Measurements from ENCODE around the gene RAB11FIP3. TPM values are rescaled to one million over a fixed set of nuclear protein-coding genes. Genes with fewer than 3 reads are reported as not detected.

The RAB11FIP3 gene
- total and polyA plus RNA-seq, 9 of the 15 experiments (the other 6 are each of a cell fraction or from before 2014, with no cell fraction given): 0.46 to 13.1 (median 4.3) TPM

DNA sequence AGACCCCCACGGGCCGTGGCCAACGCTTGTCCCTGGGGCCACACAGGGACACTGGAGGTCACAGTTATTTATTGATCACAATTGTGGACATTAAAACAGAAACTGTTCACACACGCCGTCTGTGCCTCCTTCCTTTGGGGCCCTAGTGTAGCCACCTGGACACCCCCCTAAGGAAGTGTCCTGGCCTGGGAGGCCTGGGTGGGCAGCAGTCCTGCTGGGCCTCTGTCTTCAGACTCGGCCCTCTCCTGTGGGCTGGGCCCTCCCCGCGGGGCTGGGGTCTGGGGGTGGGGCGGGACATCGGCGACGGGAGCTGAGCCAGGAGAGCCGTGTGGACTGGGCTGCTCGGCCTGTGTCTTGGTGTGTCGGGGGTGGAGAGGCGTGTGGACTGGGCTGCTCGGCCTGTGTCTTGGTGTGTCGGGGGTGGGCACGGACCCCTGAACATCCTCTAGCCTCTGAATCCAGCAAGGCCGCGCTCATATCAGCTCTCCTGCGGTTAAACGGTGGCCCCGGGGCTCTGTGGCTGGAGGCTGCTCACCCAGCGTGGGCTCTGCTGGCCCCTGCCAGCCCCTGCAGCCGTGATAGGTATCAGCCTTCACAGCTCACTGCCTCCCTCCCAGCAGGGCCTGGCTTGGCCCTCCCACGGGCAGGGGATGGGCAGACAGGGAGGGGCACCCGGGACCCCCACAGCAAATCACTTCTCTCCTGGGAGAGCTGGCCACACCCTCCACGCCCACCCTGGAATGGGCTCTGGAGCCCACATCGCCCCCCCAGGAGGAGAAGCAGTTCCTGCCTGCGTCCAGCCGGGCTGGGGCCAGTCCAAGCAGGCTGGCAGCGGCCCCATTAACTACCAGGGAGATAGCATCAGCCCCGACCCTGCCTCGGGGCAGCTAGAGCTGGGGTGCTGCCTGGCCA is 140.2 kb downstream of the RAB11FIP3 start (continued):
- TF ChIP-seq, protein P1, sequence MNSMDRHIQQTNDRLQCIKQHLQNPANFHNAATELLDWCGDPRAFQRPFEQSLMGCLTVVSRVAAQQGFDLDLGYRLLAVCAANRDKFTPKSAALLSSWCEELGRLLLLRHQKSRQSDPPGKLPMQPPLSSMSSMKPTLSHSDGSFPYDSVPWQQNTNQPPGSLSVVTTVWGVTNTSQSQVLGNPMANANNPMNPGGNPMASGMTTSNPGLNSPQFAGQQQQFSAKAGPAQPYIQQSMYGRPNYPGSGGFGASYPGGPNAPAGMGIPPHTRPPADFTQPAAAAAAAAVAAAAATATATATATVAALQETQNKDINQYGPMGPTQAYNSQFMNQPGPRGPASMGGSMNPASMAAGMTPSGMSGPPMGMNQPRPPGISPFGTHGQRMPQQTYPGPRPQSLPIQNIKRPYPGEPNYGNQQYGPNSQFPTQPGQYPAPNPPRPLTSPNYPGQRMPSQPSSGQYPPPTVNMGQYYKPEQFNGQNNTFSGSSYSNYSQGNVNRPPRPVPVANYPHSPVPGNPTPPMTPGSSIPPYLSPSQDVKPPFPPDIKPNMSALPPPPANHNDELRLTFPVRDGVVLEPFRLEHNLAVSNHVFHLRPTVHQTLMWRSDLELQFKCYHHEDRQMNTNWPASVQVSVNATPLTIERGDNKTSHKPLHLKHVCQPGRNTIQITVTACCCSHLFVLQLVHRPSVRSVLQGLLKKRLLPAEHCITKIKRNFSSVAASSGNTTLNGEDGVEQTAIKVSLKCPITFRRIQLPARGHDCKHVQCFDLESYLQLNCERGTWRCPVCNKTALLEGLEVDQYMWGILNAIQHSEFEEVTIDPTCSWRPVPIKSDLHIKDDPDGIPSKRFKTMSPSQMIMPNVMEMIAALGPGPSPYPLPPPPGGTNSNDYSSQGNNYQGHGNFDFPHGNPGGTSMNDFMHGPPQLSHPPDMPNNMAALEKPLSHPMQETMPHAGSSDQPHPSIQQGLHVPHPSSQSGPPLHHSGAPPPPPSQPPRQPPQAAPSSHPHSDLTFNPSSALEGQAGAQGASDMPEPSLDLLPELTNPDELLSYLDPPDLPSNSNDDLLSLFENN (IDR thresholded peaks at IDR 0.05; ENCODE audit: low read depth in 2 of 2, low read length in 2 of 2): no peak
- TF ChIP-seq NONO (IDR thresholded peaks at IDR 0.05; ENCODE audit: low read depth in 2 of 2, low read length in 1 of 2): no peak
- TF ChIP-seq, protein P2, sequence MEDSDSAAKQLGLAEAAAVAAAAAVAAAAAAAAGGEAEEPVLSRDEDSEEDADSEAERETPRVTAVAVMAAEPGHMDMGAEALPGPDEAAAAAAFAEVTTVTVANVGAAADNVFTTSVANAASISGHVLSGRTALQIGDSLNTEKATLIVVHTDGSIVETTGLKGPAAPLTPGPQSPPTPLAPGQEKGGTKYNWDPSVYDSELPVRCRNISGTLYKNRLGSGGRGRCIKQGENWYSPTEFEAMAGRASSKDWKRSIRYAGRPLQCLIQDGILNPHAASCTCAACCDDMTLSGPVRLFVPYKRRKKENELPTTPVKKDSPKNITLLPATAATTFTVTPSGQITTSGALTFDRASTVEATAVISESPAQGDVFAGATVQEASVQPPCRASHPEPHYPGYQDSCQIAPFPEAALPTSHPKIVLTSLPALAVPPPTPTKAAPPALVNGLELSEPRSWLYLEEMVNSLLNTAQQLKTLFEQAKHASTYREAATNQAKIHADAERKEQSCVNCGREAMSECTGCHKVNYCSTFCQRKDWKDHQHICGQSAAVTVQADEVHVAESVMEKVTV (CRISPR knock-in tag; IDR thresholded peaks at IDR 0.05): no peak
- TF ChIP-seq CBFA2T3 (IDR thresholded peaks at IDR 0.05): no peak
- TF ChIP-seq ZNF143 (CRISPR knock-in tag; IDR thresholded peaks at IDR 0.05): no peak
- TF ChIP-seq, protein P3, sequence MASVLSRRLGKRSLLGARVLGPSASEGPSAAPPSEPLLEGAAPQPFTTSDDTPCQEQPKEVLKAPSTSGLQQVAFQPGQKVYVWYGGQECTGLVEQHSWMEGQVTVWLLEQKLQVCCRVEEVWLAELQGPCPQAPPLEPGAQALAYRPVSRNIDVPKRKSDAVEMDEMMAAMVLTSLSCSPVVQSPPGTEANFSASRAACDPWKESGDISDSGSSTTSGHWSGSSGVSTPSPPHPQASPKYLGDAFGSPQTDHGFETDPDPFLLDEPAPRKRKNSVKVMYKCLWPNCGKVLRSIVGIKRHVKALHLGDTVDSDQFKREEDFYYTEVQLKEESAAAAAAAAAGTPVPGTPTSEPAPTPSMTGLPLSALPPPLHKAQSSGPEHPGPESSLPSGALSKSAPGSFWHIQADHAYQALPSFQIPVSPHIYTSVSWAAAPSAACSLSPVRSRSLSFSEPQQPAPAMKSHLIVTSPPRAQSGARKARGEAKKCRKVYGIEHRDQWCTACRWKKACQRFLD (CRISPR knock-in tag; IDR thresholded peaks at IDR 0.05): no peak
- no peak for TF ChIP-seq PHTF2 (CRISPR knock-in tag; IDR thresholded peaks at IDR 0.05)
- TF ChIP-seq, protein P4, sequence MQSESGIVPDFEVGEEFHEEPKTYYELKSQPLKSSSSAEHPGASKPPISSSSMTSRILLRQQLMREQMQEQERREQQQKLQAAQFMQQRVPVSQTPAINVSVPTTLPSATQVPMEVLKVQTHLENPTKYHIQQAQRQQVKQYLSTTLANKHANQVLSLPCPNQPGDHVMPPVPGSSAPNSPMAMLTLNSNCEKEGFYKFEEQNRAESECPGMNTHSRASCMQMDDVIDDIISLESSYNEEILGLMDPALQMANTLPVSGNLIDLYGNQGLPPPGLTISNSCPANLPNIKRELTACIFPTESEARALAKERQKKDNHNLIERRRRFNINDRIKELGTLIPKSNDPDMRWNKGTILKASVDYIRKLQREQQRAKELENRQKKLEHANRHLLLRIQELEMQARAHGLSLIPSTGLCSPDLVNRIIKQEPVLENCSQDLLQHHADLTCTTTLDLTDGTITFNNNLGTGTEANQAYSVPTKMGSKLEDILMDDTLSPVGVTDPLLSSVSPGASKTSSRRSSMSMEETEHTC (IDR thresholded peaks at IDR 0.05): no peak
- TF ChIP-seq ZNF707 (CRISPR knock-in tag; conservative IDR thresholded peaks at IDR 0.05): no peak
- no peak for TF ChIP-seq SP1 (CRISPR knock-in tag; IDR thresholded peaks at IDR 0.05)
- TF ChIP-seq HNRNPUL1 (IDR thresholded peaks at IDR 0.05; ENCODE audit: low read length): no peak
- TF ChIP-seq ZC3H8 (IDR thresholded peaks at IDR 0.05): no peak
- no peak for TF ChIP-seq CBX3 (IDR thresholded peaks at IDR 0.05; ENCODE audit: borderline replicate concordance in 1 of 2, low read length in 2 of 2)
- 0 out of 4 replicates have a peak, but pooled peaks of 1 of the 2 experiments have one; percentile 25 for TF ChIP-seq MAZ (CRISPR knock-in tag; conservative IDR thresholded peaks at IDR 0.05 in 1 of 2, IDR thresholded peaks at IDR 0.05 in 1 of 2)
- no peak for TF ChIP-seq CBX5 (IDR thresholded peaks at IDR 0.05; ENCODE audit: borderline replicate concordance, low read depth)

Data from K562 (cell line).